HG03520 (cell line): ENCODE data around the gene RGS9.
"Not testable (repeated sequence)": the region's sequence is repeated elsewhere in the genome, so short reads cannot be mapped to it uniquely, and the experiment has no call there.

ENCODE experiments used
- ATAC-seq: cut with Tn5 transposase; IDR thresholded peaks from one replicate; pipeline ENCODE4 v1.9.1; 2021; ENCODE audit warnings: mild to moderate bottlenecking, moderate library complexity; ENCODE audit not compliant: unreplicated experiment

The RGS9 gene

DNA sequence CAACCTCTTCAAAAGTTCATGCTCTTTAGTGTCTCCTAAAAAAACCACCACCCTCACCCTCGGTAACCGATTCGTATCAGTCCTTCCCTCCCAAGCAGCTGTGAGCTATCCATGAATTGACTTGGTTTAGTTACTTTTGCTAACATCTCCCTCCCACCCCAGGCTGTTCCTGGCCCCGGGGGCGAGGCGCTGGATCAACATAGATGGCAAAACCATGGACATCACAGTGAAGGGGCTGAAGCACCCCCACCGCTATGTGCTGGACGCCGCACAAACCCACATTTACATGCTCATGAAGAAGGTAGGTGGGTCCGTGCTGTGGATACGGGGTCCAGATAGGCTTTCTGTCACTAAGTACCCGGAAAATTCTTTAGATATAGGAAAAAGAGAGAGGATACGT is 66.8 kb downstream of the RGS9 start:
- ATAC-seq = no peak

DNA sequence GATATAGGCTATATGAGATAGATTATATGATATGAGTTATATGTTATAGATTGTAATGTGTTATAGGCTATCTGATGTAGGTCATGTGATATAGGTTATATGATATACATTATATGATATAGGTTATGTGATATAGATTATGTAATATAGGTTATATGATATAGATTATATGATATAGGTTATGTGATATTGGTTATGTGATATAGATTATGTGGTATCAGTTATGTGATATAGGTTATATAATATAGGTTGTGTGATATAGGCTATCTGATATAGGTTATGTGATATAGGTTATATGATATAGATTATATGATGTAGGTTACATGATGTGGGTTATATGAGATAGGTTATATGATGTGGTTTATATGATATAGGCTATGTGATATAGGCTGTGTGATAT is 68.5 kb downstream of the RGS9 start:
- ATAC-seq = no peak

- ATAC-seq = not testable (repeated sequence)
These were observed 70.3 kb downstream of the RGS9 start for GRCh38 chr17:65207448-65207847.

GRCh38 chr17:65208717-65209116 is 71.5 kb downstream of the RGS9 start:
- no peak for ATAC-seq

DNA sequence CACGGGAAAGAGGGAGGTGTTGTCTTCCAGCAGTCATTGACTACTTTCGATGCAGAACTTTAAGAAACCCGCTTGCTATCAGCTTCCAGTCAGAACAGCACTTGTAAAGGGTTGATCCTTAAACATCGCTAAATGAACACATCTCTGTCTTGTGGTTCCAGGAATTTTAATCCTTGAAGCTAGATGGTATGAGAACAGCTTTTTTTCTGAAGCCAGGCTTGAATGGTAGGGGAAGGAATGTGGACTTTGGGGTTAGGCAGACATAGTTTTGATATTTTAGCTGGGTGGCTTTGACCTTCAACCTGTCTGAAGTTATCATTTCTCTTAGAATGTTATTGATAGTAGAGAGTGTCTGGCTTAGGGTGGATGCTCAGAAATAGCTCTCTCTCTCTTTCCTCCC is 81.1 kb downstream of the RGS9 start:
- no peak for ATAC-seq

- no peak for ATAC-seq
These were observed 82.0 kb downstream of the RGS9 start for GRCh38 chr17:65219124-65219523.

GRCh38 chr17:65219707-65220106 is 82.5 kb downstream of the RGS9 start:
- ATAC-seq = no peak

DNA sequence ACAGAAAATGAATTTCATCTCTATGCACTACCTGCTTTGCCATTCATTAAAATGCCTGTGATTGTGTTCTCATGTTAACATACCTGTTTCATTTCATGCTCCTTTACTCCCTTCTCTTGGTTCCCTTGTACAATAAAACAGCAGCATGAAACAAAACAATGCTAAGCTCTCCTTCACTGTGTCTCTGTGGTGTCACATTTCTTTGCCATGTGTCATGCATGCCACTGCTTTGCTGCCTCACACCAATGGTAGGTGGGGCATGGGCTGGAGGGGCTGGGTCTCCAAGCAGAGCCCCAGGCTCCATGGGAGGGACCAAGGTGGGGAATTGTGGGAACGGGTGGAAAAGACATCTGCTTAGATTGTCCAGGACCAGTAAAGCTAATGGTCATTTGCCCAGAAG is 83.6 kb downstream of the RGS9 start:
- ATAC-seq = no peak

GRCh38 chr17:65222214-65222738 is 85.1 kb downstream of the RGS9 start:
- ATAC-seq = no peak

- ATAC-seq = no peak
These were observed 87.9 kb downstream of the RGS9 start for GRCh38 chr17:65225061-65225460.

DNA sequence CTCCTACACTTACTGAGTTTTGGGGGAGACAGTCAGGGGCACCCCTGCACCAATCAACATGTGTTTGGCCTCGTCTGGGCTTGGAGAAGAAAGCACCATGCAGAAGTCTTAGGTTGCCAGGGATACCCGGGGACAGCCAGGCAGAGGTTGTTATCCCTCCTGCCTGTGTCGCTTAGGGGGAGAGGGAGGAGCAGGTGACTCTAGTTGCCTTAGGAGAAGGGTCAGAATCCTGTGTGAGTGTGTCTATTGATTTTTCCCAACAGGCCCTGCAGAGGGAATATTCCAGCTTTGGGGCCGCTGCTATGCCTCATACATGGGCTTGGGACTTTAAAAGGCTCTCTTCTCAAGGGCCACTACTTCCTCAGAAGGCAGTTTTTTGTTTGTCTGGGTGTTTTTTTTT is 89.1 kb downstream of the RGS9 start:
- ATAC-seq = no peak

GRCh38 chr17:65227637-65228036 is 90.5 kb downstream of the RGS9 start:
- ATAC-seq = no peak

- ATAC-seq = no peak
These were observed 91.1 kb downstream of the RGS9 start for GRCh38 chr17:65228287-65228686.

DNA sequence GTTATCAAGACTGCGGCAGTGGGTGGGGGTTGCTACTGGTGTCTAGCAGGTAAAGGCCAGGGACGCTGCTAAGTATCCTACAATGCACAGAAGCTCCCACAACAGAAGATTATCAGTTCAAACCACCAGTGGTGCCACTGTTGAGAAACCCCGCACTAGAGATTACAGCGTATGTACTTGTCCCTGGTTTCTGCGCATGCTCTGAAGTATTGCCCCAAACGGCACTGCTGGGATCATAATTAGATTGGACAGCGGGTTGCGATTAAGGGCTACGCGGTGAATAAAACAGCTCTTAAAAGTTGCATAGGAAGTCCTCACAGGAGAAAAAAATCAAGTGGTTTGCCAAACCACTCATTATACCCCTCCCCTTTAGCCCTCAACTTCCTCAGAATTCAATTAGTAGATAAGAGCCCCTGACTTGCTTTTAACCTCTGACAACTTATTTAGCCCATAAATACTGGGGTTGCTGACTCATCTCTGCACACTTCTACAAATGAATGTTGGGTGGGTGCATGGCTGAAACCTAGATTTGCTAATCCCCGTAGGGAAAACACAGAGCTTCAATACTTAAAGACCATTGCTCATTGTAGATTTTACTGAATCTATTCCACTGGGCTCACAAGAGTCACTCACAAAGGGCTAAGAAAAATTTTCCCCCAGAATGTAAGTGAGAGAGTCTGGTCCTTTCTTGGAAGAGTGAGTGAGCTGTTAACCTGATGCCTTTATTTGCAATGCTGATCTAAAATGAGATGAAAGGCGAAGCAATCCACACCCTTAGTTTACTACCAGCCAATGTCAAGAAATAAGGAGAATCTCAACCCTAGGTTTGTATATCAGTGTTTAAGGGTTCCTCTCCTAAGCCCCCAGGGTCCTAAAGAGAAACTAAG is 91.8 kb downstream of the RGS9 start:
- ATAC-seq = no peak

GRCh38 chr17:65229621-65229995 is 92.4 kb downstream of the RGS9 start:
- no peak for ATAC-seq

GRCh38 chr17:65230040-65230439 is 92.9 kb downstream of the RGS9 start:
- no peak for ATAC-seq

DNA sequence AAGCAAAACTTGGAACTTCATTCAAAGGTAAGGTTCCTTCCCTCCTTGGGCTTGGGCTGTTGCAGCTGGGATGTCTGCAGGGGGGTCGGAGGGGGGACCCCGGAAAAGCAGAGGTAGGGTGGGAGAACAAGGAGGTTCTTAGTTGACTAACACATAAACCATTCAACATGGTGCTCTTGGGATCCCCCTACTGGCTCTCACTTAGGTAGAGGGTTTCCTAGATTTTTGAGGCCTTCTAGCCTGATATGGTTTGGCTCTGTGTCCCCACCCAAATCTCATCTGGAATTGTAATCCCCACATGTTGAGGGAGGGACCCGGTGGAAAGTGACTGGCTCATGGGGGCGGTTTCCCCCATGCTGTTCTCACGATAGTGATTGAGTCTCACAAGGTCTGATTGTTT is 93.9 kb downstream of the RGS9 start:
- ATAC-seq = no peak

GRCh38 chr17:65231662-65232335 is 94.6 kb downstream of the RGS9 start:
- ATAC-seq = no peak

GRCh38 chr17:65235284-65235683 is 98.1 kb downstream of the RGS9 start:
- no peak for ATAC-seq

GRCh38 chr17:65236321-65236720 is 99.2 kb downstream of the RGS9 start:
- ATAC-seq = no peak

DNA sequence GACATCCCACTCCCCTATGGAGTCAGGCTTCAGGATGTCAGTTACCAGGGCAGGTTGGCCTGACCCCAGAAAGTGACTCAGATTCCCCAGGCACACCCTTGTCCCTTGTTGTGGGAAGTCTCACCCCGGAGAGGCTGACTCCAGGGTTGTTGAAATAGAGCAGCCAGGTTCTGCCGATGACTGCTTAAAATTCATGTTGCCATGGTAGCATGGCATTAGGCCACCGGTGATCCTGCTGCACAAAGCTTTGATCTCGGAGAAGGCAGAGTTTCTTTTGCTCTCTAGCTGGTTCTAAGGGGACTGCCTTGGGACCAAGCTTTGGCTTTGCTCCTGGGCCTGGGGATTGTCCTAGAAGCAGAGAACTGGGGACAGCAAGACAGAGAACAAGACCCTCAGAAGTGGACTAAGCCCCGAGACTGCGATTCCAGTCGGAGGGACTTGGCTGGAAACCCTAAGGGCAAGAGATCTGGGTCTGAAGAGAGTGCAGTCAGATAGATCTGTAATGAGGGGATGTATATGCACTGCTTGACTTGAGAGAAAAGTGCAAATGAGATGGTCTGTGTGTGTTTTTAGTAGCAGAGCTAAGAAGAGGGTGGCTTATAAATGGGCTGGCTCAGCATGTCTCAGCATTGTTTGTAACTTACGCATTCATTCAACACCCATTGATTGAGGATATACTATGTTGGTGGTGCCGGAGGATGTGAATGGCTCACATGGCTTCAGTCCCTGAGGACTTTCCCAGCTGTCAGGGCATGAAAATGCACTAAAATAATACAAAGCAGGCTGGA is 106.9 kb downstream of the RGS9 start:
- no peak for ATAC-seq
